Measurements from ENCODE around the gene SLC27A1.

SLC27A1 gene

GRCh38 chr19:17538684-17539237 lies 68.4 kb downstream of the SLC27A1 start:
- H2BK120ac ChIP-seq (ENCODE audit: low read depth, low read length), result no peak overlapping the region
- no peaks in the 10 kb centered on the region for H3K27me3 ChIP-seq (ENCODE audit: insufficient read depth, low read length, poor library complexity)
- no peak overlapping the region for H3K9ac ChIP-seq (ENCODE audit: low read length)
- H3K4me1 ChIP-seq (ENCODE audit: control insufficient read depth, low read depth, low read length), result no peaks in the 10 kb centered on the region
- no peak overlapping the region for H3K4me3 ChIP-seq (ENCODE audit: low read length)
- H3K36me3 ChIP-seq (ENCODE audit: control insufficient read depth, insufficient read depth, low read length), result no peaks in the 10 kb centered on the region
- no peaks in the 10 kb centered on the region for H3K79me2 ChIP-seq (ENCODE audit: control insufficient read depth, insufficient read depth, low read length)
- no peak overlapping the region for H4K8ac ChIP-seq (ENCODE audit: low read depth, low read length)
- H3K27ac ChIP-seq (ENCODE audit: low read depth, low read length), result no peak overlapping the region
- no peak overlapping the region for H2AK5ac ChIP-seq (ENCODE audit: low read length)
- WGBS (ENCODE audit: extremely low coverage, insufficient coverage, low lambda C conversion rate), result no CpG with 5 or more reads among the region's 13 CpGs
- H2BK15ac ChIP-seq (replicated peaks; ENCODE audit: low read depth), result no peak overlapping the region
- no peak overlapping the region for H3K4ac ChIP-seq (ENCODE audit: low read depth, low read length)
- no peak overlapping the region for H4K5ac ChIP-seq (ENCODE audit: low read length)
- peak overlapping the region; percentile 86 for H3K4me2 ChIP-seq (ENCODE audit: low read length)
- peak overlapping the region; percentile 49 for H3K56ac ChIP-seq (ENCODE audit: low read length)
- H2BK5ac ChIP-seq (ENCODE audit: low read length), result no peak overlapping the region
- no peak overlapping the region for H3K23ac ChIP-seq (ENCODE audit: low read length)
- H3K18ac ChIP-seq (ENCODE audit: low read length), result no peak overlapping the region
- peak; percentile 31 for DNase-seq
- H3K79me1 ChIP-seq (ENCODE audit: low read length), result no peaks in the 10 kb centered on the region

GRCh38 chr19:17539238-17540117 lies 69.2 kb downstream of the SLC27A1 start:
- no peaks in the 10 kb centered on the region for H3K79me2 ChIP-seq (ENCODE audit: control insufficient read depth, insufficient read depth, low read length)
- H3K4me1 ChIP-seq (ENCODE audit: control insufficient read depth, low read depth, low read length), result no peaks in the 10 kb centered on the region
- no peak overlapping the region for H4K5ac ChIP-seq (ENCODE audit: low read length)
- peak overlapping the region; percentile 86 for H3K4me2 ChIP-seq (ENCODE audit: low read length)
- no peaks in the 10 kb centered on the region for H3K36me3 ChIP-seq (ENCODE audit: control insufficient read depth, insufficient read depth, low read length)
- no peak overlapping the region for H2AK5ac ChIP-seq (ENCODE audit: low read length)
- WGBS (ENCODE audit: extremely low coverage, insufficient coverage, low lambda C conversion rate), result no CpG with 5 or more reads among the region's 82 CpGs
- no peak overlapping the region for H3K23ac ChIP-seq (ENCODE audit: low read length)
- H3K27me3 ChIP-seq (ENCODE audit: insufficient read depth, low read length, poor library complexity), result no peaks in the 10 kb centered on the region
- no peak overlapping the region for H2BK15ac ChIP-seq (replicated peaks; ENCODE audit: low read depth)
- H3K56ac ChIP-seq (ENCODE audit: low read length), result peak overlapping the region; percentile 67
- no peak overlapping the region for H2BK5ac ChIP-seq (ENCODE audit: low read length)
- H4K8ac ChIP-seq (ENCODE audit: low read depth, low read length), result no peak overlapping the region
- H3K9ac ChIP-seq (ENCODE audit: low read length), result peak overlapping the region; percentile 63
- no peak overlapping the region for H2BK120ac ChIP-seq (ENCODE audit: low read depth, low read length)
- peak overlapping the region; percentile 30 for H3K4me3 ChIP-seq (ENCODE audit: low read length)
- no peak overlapping the region for H3K4ac ChIP-seq (ENCODE audit: low read depth, low read length)
- H3K79me1 ChIP-seq (ENCODE audit: low read length), result no peaks in the 10 kb centered on the region
- no peak overlapping the region for H3K27ac ChIP-seq (ENCODE audit: low read depth, low read length)
- DNase-seq, result peak; percentile 98
- H3K18ac ChIP-seq (ENCODE audit: low read length), result no peak overlapping the region

GRCh38 chr19:17540174-17540573 lies 69.8 kb downstream of the SLC27A1 start:
- Histone ChIP-seq H2AK5ac (ENCODE audit: low read length) (no peak overlapping the region), H3K79me1 (ENCODE audit: low read length) (no peaks in the 10 kb centered on the region), H3K36me3 (ENCODE audit: control insufficient read depth, insufficient read depth, low read length) (no peaks in the 10 kb centered on the region), H4K5ac (ENCODE audit: low read length) (no peak overlapping the region), H3K56ac (ENCODE audit: low read length) (no peak overlapping the region), H3K27ac (ENCODE audit: low read depth, low read length) (no peak overlapping the region), H2BK15ac (replicated peaks; ENCODE audit: low read depth) (no peak overlapping the region), H3K4me3 (ENCODE audit: low read length) (no peak overlapping the region), H3K9ac (ENCODE audit: low read length) (no peak overlapping the region), H3K23ac (ENCODE audit: low read length) (no peak overlapping the region), H3K18ac (ENCODE audit: low read length) (no peak overlapping the region), H3K27me3 (ENCODE audit: insufficient read depth, low read length, poor library complexity) (no peaks in the 10 kb centered on the region), H3K4ac (ENCODE audit: low read depth, low read length) (no peak overlapping the region), H2BK120ac (ENCODE audit: low read depth, low read length) (no peak overlapping the region), H3K4me2 (ENCODE audit: low read length) (no peak overlapping the region), H2BK5ac (ENCODE audit: low read length) (no peak overlapping the region), H4K8ac (ENCODE audit: low read depth, low read length) (no peak overlapping the region), H3K79me2 (ENCODE audit: control insufficient read depth, insufficient read depth, low read length) (no peaks in the 10 kb centered on the region), H3K4me1 (ENCODE audit: control insufficient read depth, low read depth, low read length) (no peaks in the 10 kb centered on the region)
- no CpG with 5 or more reads among the region's 30 CpGs for WGBS (ENCODE audit: extremely low coverage, insufficient coverage, low lambda C conversion rate)
- no peak for DNase-seq

GRCh38 chr19:17541184-17541759 lies 70.9 kb downstream of the SLC27A1 start:
- Histone ChIP-seq H3K9ac (ENCODE audit: low read length) (no peak overlapping the region), H3K36me3 (ENCODE audit: control insufficient read depth, insufficient read depth, low read length) (no peaks in the 10 kb centered on the region), H2BK120ac (ENCODE audit: low read depth, low read length) (no peak overlapping the region), H3K79me1 (ENCODE audit: low read length) (no peaks in the 10 kb centered on the region), H3K56ac (ENCODE audit: low read length) (no peak overlapping the region), H4K8ac (ENCODE audit: low read depth, low read length) (no peak overlapping the region), H3K27ac (ENCODE audit: low read depth, low read length) (no peak overlapping the region), H2BK5ac (ENCODE audit: low read length) (no peak overlapping the region), H2AK5ac (ENCODE audit: low read length) (no peak overlapping the region), H3K18ac (ENCODE audit: low read length) (no peak overlapping the region), H3K4ac (ENCODE audit: low read depth, low read length) (no peak overlapping the region), H4K5ac (ENCODE audit: low read length) (no peak overlapping the region), H2BK15ac (replicated peaks; ENCODE audit: low read depth) (no peak overlapping the region), H3K4me2 (ENCODE audit: low read length) (no peak overlapping the region), H3K4me3 (ENCODE audit: low read length) (no peak overlapping the region), H3K79me2 (ENCODE audit: control insufficient read depth, insufficient read depth, low read length) (no peaks in the 10 kb centered on the region), H3K27me3 (ENCODE audit: insufficient read depth, low read length, poor library complexity) (no peaks in the 10 kb centered on the region), H3K23ac (ENCODE audit: low read length) (no peak overlapping the region), H3K4me1 (ENCODE audit: control insufficient read depth, low read depth, low read length) (no peaks in the 10 kb centered on the region)
- no CpG with 5 or more reads among the region's 4 CpGs for WGBS (ENCODE audit: extremely low coverage, insufficient coverage, low lambda C conversion rate)
- no peak for DNase-seq

- Histone ChIP-seq H3K9ac (ENCODE audit: low read length) (no peak overlapping the region), H3K27me3 (ENCODE audit: insufficient read depth, low read length, poor library complexity) (no peaks in the 10 kb centered on the region), H4K5ac (ENCODE audit: low read length) (no peak overlapping the region), H3K27ac (ENCODE audit: low read depth, low read length) (no peak overlapping the region), H3K79me1 (ENCODE audit: low read length) (no peaks in the 10 kb centered on the region), H2BK15ac (replicated peaks; ENCODE audit: low read depth) (no peak overlapping the region), H2AK5ac (ENCODE audit: low read length) (no peak overlapping the region), H2BK5ac (ENCODE audit: low read length) (no peak overlapping the region), H3K23ac (ENCODE audit: low read length) (no peak overlapping the region), H3K4me3 (ENCODE audit: low read length) (no peak overlapping the region), H4K8ac (ENCODE audit: low read depth, low read length) (no peak overlapping the region), H3K18ac (ENCODE audit: low read length) (no peak overlapping the region), H3K79me2 (ENCODE audit: control insufficient read depth, insufficient read depth, low read length) (no peaks in the 10 kb centered on the region), H3K4me2 (ENCODE audit: low read length) (no peak overlapping the region), H2BK120ac (ENCODE audit: low read depth, low read length) (no peak overlapping the region), H3K4me1 (ENCODE audit: control insufficient read depth, low read depth, low read length) (no peaks in the 10 kb centered on the region), H3K4ac (ENCODE audit: low read depth, low read length) (no peak overlapping the region), H3K56ac (ENCODE audit: low read length) (no peak overlapping the region), H3K36me3 (ENCODE audit: control insufficient read depth, insufficient read depth, low read length) (no peaks in the 10 kb centered on the region)
- no peak for DNase-seq
- WGBS (ENCODE audit: extremely low coverage, insufficient coverage, low lambda C conversion rate), result no CpG with 5 or more reads among the region's 15 CpGs
Measured at GRCh38 chr19:17542042-17542441, 71.7 kb downstream of the SLC27A1 start.

All from mesendoderm (in vitro differentiated cells).